T1000 (cell line): ENCODE measurements around the gene PUM2.
A peak's percentile ranks its signal among the peaks of the same experiment; 100 is the strongest.
"Not testable (repeated sequence)": the region's sequence is repeated elsewhere in the genome, so short reads cannot be mapped to it uniquely, and the experiment has no call there.

Experiments used
- DNase-seq: peaks from one replicate; lab custom pipeline; 2025; ENCODE audit warnings: mixed read lengths; lab: John Stamatoyannopoulos, UW

PUM2 gene, protein sequence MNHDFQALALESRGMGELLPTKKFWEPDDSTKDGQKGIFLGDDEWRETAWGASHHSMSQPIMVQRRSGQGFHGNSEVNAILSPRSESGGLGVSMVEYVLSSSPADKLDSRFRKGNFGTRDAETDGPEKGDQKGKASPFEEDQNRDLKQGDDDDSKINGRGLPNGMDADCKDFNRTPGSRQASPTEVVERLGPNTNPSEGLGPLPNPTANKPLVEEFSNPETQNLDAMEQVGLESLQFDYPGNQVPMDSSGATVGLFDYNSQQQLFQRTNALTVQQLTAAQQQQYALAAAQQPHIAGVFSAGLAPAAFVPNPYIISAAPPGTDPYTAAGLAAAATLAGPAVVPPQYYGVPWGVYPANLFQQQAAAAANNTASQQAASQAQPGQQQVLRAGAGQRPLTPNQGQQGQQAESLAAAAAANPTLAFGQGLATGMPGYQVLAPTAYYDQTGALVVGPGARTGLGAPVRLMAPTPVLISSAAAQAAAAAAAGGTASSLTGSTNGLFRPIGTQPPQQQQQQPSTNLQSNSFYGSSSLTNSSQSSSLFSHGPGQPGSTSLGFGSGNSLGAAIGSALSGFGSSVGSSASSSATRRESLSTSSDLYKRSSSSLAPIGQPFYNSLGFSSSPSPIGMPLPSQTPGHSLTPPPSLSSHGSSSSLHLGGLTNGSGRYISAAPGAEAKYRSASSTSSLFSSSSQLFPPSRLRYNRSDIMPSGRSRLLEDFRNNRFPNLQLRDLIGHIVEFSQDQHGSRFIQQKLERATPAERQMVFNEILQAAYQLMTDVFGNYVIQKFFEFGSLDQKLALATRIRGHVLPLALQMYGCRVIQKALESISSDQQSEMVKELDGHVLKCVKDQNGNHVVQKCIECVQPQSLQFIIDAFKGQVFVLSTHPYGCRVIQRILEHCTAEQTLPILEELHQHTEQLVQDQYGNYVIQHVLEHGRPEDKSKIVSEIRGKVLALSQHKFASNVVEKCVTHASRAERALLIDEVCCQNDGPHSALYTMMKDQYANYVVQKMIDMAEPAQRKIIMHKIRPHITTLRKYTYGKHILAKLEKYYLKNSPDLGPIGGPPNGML

DNA sequence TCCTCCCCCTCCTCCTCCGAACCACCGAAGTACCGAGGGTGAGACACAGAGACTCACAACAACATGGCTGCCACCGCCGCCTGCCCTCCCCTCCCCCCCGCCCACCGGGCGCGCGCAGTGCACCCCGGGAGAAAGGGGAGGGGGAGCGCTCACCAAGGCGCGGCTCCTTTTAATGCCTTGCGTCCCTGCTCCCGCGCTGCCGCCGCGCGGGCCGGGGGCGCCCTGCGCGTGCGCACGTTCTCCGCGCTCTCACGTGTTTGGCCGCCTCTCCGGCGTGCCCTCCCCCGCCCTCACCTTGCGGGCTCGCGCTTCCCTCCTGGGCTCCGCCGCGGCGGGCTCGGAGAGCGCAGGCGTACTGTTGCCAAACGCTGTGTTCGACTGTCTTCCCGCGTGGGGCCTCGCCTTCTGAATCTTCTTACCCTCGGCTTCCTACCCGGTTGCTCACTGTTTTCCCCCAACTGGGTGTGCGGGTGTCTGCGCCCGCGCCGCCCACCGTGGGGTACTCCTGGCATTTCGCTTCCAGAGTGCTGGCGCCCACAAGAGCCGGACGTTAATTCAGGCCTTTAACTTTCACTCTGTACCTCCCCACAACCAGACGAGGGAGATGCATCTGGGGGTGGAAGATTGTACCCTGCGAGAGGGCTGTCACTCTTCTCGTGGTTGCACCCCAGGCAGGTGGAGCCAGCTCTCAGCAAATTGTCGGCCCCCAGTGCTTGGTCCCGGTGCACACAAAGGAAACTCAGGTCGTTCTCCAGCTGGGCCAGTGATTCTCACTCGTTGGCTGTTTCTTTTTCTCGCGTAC, at the start of gene PUM2:
Gene PUM2, minus strand, starts transcription at position 92 of the 802 bp plus-strand sequence. CDS start 23,484 bp downstream, outside the sequence.
- peak; percentile 92 for DNase-seq

DNA sequence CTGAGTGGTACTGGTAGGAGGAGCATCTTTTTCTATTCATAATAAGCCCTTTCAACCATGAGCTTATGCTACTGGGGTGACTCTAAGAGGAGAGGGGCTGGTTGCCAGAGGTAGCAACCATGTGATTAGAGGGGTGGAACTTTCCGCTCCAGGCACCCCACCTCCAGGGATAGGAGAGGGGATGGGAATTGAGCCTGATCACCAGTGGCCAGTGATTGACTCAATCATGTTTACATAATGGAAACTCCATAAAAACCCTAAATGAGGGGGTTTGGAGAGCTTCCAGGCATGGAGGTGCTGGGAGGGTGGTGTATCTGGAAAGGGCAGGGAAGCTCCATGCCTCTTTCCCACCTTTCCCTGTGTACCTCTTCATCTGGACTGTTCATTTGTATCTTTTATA, 49.7 kb upstream of the PUM2 start:
- DNase-seq, result no peak

DNA sequence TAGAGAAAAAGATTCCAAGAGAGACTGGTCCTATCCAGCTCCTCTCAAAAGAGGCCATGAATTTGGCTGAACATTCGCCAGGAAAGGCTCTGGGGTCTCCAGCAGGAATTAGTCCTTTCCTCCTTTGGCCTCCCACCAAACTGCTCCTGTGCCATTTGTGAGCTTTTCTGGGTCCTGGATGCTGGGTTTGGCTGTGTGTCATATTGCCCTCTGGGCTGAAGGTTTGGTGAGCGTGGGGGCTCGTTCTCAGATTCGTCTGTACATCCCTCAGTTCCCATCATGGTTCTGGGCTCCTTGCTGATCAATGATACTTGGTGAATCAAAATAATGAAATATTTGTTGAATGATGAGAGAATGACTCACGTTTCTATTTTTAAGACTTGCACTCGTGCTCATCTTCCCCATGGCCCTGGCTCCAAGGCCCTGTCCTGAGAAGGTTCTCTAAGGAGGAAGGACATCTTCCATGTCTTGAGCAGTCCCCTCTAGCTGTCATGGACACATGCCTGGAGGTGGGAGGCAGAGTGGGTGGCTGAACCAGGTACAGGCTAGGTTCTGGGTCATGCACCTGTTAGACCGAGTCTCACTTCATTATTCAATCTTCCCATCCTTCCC, 48.4 kb upstream of the PUM2 start:
- DNase-seq, result no peak

DNA sequence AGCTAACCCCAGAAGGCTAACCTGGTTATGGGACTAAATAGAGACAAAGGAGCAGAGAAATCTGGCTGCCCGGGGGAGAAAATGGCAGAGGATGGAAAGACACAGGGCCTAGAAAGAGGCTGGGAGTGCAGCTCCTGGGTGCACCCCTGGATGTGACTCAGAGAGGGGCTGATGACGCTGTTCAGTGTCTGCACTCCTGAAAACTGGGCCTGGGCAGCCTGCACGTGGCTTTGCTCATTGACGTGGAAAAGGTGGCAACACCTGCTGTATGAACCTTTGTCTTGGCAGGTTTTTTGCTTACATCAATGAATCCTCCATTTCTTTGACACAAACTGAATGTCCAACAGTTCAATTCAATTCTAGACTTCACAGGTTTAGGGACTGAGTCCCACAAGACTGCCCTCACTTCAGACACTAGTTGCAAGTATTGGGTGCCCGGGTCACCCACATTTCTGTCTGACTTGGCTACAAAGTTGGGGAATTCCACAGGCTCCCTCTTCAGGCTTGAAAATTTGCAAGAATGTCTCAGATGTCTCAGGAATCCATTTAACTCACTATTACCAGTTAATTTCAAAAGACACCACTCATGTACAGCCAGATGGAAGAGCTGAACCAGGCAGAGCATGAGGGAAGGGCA, 47.3 kb upstream of the PUM2 start:
- no peak for DNase-seq

DNA sequence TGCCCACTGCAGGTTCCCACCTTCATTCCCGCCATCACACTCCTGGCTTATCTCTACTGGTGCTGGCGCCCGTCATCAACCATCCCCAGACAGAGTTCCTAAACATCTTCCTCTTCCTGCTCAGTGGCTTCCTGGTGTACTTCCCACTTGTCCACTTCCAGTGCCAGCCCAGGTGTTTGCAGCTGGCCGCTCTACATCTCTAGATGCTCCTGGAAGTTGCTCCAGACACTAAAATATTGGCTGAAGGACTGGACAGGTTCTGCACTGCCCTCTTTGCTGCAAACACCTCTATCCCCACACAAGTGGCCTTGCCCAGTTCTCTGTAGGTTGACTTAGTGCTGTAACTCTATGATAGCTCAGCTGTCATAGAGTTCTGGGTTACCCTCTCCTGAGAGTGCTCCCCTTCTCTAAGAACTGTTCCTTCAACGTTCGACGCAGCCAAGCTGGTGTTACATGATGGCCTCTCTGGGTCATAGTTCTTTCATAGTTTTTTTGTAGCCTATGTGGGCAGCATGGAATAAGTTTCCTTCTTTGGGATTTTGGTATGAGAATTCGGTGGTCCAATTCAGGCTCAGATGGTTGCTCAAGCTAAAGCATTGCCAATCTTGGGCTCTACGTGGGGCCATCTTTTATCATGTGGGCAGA, 45.8 kb upstream of the PUM2 start:
- no peak for DNase-seq

DNA sequence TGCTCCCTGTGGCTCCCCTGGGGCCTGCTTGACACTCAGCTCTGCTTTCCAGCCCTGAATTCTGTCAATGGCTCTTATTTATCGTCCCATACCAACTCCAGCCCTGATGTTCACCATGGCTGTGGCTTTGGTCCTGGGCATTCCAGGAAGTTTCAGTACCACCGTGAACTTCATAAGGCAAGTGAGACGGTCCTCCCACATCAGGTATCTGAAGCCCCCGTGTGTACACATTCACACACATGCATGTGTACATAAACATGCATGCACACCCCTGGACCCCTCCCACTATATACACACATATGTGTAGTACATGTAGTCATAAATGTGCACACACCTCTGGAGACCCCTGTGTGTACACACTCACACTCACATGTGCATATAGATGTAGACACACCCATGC, 43.3 kb upstream of the PUM2 start:
- DNase-seq, result no peak

DNA sequence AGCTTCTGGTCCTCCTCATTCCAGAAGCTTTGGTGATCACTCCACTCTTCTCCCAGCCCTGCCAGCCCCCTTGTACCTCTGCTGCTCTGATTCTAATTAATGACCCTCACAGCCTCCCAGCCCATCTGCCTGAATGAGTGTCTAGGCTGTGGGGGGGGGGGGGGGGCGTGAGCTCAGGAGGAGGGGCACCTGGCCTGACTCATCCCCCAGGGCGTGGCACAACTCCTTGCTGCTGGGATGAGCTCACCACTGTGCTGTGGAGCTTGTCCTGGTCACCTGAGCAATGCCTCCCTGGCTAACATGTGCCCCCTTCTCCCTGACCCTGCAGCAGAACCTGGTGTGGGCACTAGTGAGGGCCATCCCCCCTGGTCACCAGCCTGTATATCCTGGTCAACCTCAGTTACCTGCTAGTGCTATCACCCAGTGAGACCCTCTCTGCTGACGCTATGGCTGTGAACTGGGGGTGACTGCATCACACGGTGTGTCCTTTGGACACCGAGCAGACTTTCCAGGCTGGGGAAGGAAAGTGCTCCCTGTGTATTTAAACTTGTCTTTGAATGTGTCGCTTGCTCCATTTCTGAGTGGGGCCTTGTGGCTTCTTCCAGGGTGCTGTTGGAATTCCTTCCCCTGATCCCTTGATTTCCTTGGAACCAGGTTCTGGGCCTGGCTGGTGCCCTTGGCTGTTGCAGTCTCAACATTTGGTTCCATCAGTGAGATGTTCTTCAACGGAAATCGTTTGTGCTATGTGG, 41.5 kb upstream of the PUM2 start:
- DNase-seq, result no peak

DNA sequence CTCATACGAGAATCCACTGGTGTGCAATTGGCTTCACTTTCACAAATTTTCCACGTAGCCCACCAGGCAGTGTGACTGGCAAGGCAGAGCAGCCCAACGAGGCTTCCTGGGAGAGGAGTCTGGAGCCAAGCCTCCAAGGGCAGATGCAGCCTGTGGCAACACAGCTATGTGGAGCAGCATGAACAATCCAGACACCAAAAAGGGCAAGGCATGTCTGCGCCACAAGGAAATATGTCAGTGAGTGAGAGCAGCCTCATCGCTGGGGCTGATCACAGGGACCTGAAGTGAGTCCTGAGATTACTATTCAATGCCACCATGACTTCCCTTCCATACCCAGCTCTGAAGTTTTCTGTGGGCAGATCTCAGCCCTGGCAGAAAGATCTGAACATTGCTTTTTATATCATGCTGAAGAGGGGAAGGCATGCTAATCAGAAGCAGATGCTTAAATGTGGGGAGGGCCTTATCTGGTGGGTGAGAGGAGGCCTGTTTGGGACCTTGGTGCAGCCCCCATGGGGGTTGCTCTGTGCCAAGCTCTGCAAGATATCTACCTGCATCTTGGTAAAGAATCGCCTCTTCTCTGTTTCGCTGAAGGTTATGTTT, 40.0 kb upstream of the PUM2 start:
- DNase-seq, result no peak

DNA sequence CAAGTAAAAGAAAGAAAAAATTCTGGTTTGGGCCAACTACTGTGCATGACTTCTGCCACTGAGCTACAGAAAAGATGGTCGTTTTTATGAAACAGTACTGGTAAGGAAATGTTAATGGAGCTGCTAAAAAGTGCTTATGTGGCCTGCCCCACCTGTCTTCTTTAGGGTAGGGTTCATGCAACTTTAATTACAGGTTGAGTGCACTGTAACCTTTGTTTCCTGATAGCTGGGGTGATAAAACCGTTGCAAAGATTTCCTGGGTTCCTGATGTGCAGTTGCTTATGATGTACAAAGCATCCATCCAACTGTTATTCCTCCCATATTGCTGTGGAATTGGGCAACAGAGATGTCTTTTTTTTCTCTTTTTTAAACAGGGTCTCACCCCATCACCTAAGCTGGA, 34.3 kb upstream of the PUM2 start:
- DNase-seq, result no peak

DNA sequence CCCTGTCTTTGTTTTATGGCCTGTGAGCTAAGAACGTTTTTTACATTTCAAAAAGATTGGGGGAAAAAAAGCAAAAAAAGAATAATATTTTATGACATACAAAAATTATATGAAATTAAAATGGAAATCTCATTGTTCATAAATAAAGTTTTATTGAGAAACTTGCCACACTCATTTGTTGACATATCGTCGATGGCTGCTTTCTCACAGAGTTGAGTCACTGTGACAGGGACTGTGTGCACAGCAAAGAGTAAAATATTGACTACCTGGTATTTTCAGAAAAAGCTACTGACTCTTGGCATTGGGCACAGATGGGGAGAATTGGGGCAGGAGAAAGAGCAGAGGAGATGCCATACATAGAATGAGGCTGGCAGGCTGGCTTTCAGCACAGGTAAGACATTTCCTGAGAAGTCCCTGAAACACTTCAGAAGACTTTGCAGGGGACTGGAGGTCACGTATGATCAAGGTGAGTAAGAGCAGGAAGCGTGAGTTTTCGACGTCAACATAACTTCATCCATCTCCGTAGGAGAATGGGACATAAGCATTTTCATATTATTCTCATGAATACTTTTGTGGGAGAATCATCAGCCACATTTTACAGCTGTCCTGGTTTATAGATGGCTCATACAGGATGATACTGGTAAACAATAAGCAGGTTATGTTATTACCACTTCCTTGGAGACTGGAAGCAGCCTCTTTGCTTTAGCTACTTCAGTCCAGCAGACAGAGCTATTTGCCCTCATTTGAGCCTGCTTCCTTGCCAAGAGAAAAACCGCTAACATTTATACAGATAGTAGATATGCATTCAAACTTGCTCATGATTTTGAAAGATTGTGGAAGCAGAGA, 32.5 kb upstream of the PUM2 start:
- no peak for DNase-seq

DNA sequence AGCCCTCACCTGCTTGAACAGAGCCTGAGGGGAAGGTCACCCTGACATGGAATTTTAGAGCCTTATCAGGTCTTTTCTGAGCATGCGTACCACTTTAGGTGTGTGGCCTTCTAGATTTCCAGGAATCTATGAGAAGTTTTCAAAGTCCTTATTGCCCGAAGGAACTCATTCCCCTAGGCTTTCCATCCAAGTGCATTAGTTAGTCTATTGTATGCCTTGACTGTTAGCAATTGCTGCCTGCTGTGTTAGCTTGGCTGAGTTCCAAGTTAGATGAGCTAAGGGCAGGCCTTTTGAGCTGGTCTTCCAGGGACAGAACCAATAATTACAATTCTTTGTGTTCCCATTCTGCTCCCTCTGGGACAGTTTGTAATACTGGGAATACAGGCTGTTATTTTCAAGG, 30.8 kb upstream of the PUM2 start:
- DNase-seq, result no peak

DNA sequence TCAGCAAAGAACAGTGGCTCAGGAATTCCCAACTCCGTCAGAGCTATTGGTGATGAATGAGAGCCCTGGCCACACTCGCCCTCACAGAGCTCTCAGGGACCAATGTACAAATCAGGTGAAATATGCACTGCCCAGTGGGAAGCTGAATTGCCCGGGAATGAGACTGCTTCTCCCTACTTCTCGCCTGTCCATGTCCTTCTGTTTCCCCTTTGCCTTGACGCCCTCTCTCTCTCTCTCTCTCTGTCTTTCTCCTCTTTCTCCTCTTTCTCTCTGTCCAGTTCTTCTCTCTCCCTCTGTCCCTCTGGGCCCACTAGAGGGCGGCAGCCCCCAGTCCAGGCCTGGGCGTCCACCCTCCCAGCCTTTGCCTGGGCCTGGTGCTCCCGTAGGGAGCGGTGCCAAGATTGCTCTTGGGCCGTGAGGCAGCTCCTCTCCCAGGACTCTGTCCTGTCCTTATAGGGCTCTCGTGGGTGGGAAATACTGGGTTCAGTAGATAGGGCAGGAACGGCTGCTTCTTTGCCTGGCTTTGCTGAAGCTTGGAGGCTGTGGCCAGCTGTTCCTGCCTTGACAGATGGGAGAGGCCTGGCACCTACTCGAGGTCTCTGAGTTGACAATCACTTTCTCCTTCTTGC, 28.4 kb upstream of the PUM2 start:
- peak; percentile 37 for DNase-seq

DNA sequence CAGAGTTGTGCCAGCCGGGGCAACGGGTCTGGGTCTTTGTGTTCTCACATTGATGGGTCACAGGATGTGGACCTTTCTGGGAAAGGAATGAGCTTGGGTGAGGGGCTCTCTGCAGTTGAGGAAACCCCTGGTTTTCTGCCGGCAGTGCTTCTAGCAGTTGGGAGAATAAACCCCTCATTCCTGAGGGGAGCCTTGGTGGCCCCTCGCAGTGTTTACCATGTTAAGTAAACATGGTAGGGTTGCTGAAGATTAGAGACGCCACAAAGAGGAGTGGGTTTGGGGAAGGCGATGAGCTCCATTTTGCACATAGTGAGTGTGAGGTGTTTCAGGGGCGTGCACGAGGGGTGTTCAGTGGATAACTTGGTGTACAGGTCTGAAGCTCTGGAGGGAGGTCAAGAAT, 27.7 kb upstream of the PUM2 start:
- no peak for DNase-seq

DNA sequence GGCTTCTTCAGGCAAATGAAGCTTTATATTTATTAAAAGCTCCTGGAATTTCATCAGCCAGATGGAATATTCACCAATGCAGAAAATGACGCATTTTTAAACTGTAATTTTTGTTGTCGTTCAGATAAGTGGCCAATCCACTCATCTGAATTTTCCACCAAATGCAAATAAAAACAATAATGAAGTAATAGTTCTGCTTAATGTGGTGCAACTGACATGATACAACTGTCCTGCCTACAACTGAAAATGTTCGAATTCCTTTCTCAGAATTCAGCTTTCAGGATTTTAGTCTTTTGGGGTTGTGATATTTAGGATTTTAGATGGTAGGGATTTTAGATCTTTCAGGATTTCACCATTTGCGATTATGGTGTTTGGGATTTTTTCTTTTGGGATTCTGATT, 27.1 kb upstream of the PUM2 start:
- no peak for DNase-seq

DNA sequence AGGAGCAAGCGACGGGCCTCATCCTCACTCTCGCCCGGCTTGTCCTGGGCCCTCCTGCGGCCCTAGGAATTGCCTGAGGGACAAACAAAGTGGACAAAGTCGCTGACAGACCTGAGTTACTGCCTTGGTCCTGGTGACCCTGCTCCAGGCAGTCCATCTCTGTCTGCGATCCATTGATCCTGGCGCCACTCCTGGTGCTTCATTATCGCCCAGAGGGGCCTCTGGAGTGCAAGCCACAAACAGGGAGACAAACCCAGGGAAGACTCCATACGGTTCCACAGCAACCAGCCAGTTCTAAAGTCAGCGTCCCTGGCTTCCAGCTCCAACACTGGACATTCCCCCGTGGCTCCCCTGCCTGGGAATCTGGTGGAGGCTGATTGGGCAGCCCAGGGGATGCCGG, 24.3 kb upstream of the PUM2 start:
- DNase-seq, result not testable (repeated sequence)

DNA sequence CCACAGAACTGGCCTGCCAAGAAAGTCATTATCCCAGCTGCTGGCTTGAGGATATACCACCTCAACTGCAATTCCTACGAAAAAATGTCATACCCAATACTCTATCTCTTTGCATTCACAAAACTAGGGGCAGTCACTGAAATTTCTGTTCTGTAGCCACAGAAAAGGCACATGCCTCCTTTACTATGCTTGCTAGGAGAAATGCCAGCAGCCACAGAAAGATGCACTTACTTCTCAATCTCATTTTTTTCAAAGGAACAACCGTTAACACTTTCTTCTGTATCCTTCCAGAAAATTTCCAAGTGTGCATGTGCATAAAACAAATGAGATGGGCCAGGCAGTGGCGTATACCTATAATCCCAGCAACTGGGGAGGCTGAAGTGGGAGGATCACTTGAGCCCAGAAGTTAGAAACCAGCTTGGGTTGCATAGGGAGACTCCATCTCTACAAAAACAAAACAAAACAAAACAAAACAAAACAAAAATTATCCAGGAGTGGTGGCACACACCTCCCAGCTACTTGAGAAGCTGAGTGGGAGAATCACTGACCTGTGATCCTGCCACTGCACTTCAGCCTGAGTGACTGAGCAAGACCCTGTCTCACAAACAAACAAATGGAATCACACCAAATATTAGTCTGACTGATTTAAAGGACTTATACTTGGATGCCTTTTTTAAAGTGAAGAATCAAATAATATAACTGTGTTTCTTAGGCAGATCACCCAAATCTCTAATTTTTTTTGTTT, 22.4 kb upstream of the PUM2 start:
- DNase-seq, result no peak

DNA sequence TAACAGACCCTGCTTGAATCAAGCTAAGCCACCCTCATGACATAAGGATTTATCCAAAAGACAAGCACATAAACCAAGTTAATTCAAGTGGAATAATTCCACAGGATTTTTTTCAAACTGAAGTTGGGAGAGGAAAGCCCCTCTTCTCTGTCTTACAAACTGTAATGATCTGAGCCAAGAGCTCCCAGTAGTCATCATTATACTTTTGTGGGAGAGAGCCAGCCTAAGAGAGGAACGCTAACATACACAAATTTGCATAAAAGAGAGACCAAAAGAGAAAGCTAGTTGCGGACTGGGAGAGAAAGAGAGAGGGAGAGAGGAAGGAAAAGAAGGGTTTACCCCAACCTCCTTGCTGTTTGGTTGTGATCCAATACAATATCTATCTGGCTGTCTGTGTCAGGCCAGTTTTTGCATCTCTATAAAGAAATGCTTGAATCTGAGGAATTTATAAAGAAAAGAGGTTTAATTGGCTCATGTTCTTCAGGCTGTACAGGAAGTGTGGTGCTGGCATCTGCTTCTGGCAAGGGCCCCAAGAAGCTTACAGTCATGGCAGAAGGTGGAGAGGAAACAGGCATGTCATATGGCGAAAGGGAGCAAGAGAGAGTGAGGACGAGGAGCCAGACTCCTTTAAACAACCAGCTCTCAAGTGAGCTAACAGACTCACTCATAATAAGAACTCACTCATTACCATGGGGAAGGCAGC, 20.8 kb upstream of the PUM2 start:
- DNase-seq, result no peak
